ACHN (cell line): ENCODE measurements around the gene PDLIM4.
A peak's percentile ranks its signal among the peaks of the same experiment; 100 is the strongest.

Experiments
- DNase-seq: peaks from one replicate; pipeline ENCODE4 v3.0.0-alpha.2; 2015
- in situ Hi-C: cut with HindIII; loops from 2 replicates; pipeline ENCODE4 v1.10.0; 2017; ENCODE audit warnings: low sequenced_read_pairs, low pct_ligation_motif_present, low pct_unique_long_range_greater_than_20kb

Gene PDLIM4

DNA sequence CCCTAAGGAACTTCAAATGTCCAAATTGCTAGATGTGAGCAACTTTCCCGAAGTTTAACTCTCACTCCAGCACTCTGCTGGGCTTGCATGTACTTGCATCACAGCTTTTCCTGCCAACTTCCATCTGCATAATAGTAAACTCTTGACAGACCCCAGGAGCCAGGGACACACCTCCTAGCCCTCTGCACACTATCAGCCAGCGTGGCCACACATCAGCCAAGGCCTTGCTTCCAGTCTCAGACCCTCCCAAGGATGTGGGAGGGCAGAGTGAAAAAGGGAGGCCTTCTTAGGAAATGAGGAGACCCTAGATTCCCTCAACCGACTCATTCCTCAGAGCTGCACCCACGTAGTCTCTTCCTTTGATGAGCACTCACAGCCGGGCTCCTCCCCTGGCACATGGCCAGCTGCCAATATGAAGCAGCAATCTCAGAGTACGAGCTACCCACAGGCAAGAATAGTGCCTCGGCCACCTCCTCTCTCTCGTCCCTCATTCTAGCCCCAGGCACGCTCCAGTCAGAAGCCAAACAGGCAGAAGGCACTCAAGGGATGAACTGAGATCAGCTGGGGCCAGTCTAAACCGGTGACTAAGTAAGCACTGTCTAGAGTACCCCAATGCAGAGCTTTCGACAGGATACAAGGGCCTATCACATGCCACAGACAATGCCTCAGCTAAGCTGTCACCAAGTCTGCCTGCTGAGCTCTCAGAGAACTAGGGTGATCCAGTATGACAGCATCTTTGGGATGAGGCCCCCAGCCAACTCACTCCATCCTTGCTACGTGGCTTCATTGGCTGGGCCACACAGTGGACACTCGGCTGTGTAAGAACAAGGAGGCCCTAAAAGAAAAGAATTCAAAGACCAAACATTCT, 32.1 kb upstream of the PDLIM4 start:
- in situ Hi-C loops = no loop called here
- DNase-seq = no peak

DNA sequence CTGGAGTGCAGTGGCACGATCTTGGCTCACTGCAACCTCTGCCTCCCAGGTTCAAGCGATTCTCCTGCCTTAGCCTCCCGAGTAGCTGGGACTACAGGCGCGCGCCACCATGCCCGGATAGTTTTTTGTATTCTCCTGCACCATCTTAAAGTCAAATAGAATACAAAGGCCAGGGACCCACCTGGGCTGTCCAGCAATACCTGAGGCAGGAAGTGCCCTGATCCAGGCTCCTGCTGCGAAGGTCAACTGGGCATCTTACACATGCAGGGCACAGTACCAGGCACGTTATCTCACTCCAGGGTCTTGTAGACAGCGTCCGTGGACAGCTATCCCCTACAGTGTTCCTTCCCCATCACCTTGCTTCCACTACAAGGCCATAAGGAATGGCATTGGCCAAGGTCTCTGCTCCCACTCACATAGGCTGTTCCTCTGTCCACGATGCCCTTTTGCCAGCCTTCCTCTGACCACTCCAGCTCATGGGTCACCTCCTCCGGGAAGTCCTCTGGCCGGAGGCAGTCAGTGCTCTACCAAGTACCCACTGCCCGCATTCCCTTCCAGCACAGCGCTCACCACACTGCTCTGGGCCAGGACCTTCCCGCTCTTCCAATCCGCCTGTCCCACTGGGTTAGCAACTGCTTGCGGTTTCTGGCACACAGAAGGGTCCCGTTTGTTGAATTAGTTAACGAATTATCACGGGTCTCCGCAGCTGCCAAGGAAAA, 30.8 kb upstream of the PDLIM4 start:
- in situ Hi-C loops = no loop called here
- DNase-seq = peak; percentile 19

DNA sequence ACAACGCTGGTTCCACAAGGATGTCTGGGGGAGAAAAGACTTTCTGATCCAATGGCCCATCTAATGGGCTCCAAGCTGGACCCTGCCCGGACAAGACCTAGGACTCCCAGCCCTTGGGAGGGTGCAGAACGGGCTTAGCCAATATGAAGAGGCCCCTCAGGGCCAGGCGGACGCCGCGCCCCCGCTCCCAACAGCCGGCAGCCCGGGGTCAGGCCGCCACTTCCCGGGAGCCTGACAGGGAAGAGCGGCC, 30.3 kb upstream of the PDLIM4 start:
- in situ Hi-C loops = no loop called here

DNA sequence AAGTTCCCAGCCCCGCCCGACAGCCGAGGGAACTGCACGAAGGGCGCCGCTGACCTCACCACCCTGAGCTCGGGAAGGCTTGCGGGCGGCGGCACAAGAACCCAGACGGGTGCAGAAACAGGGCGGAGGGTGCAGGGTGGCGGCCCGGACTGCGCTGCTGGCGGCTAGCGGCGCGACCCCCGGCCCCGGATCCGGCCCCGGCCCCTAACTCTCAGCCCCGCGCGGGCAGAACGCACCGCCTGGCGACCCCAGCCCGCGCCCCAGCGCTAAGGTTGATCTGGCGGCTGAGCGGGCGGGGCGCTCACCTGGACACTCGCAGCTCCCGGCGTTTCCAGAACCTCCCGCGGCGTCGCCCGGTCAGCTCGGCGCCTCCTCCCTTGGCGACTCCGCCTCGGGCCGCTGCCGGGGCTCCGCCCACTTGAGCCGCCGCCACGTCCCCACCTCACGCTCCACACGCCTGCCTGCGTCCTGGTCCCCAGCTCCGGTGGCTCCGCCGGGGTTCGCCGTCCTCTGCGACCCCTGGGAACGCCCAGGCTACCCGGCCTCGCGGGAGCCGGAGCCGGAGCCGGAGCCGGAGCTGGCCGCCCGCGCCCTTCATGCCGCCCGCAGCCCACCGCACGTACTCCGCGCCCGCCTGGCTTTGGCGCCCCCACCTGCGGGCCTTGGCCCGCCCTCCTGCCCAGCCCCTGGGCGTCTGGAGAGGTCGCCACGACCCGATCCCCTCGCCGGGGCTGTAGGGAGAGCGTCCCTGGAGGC, 29.8 kb upstream of the PDLIM4 start, which contains the start of gene P4HA2:
Gene P4HA2 (minus strand): TSS at position 369 of the 756 bp plus-strand sequence. CDS start 9,227 bp downstream, outside the sequence.
- in situ Hi-C loops = no loop called here

More for the DNA sequence above, 30.3 kb upstream of the PDLIM4 start:
- DNase-seq = no peak

DNA sequence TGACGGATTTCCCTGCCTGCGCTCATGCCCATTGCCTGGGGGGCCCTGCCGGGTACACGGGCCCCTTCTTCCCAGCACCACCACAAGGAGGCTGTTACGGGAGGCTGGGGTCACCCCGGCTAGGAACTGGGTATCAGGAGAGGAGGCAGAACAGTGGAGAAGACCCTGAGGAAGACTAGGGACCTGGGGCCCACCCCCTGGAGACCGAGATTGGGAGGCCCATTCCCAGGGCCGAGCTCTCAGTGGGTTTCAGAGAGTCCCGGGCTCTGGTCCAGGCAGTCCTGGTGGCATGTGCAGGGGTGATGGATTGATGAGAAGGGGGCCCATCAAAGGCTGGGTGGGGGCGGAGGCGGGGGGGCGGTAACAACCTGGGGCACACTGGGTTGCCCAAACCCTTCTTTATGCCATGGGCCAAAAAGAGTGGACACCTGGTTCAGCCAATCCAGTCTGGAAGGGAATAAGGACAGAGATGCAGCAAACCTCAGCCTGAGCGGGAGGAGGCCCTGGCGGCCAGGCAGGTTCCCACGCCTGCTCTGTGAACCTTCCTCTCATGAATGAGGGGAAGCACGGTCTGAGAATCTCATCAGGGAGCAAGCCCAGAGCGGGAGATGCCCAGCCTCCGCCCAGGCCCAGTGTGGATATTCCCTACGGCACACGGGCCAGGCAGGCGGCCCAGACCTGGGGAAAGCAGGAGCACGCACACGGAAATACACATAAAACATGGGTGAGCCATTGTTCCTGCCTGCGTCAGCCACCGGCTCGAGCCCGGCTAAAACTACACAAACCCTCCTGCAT, 29.1 kb upstream of the PDLIM4 start:
- in situ Hi-C loops = no loop called here
- DNase-seq = no peak

More for the DNA sequence above, 29.8 kb upstream of the PDLIM4 start, which contains the start of gene P4HA2:
- DNase-seq = peak; percentile 76

DNA sequence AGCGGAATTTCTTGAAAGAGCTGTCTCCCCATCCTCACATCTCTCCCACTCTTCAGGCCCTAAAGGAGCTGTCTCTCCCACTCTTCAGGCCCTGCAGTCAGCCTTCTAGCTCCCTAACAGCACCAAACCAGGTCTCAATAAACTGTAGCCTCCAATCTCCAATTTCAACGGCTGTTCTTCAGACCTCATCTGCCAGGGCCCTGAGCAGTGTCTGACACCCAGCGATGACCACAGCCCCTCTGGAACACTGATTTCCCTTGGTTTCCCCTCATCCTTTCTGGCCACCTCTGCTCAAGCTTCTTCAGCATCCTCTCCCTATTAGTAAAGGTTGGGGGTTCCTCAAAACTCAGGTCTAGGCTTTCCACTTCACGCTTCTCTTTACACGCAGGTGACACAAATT, 28.3 kb upstream of the PDLIM4 start:
- in situ Hi-C loops = no loop called here
- DNase-seq = no peak

DNA sequence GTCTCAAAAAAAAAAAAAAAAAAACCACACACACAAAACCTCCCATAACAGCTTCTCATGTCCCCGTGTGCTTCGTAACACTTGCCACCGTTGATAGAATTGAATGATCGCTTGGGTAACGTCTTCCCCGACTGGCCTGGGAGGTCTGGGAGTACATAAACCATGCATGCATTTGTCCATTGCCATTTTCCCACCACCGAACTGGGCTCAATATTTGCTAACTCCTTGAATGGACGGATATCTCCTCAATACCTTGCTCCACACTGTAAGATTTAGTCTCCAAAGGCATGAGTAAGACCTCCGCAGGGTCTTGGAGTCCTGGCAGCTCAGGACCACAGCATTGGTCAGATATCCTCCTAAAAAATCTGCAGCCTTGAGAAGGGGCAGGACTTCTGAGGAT, 26.6 kb upstream of the PDLIM4 start:
- in situ Hi-C loops = no loop called here
- no peak for DNase-seq

DNA sequence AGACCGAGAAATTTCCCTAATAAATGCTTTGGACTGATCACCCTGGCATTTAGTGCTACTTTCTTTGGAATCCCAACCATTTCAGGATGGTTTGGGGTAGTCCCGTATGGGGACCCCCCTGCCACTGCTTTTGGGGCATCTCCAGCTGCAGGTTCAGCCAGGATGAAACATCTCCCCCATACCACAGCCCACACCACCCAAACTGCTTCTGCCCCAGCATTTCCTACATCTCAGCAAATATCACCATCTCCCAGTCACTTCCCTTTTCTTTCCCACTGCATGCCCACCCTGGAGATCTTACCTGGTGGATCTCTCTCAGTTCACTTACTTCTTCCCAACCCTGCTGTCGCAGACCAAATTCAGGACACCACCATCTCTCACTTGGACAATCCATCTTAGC, 25.0 kb upstream of the PDLIM4 start:
- in situ Hi-C loops = no loop called here

DNA sequence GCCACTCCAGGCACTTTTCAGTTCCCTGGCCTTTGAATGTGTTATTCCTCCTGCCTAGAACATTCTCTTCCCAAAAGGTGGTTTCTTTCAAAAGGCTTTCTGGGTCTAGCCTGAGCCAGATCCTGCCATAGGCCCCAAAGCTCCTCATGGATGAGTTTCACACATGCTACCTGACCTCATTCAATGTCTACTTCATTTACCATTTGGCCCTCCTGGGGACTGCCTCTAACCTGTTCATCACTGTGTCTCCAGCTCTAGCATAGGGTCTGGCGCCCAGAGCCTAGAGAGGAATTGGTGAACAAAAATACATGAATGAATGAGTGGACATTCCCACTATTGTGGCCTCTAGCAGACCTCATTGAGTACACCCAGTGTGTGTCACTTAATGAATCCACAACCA, 24.4 kb upstream of the PDLIM4 start:
- DNase-seq = no peak
- in situ Hi-C loops = no loop called here

More for the DNA sequence above, 25.0 kb upstream of the PDLIM4 start:
- DNase-seq = no peak

DNA sequence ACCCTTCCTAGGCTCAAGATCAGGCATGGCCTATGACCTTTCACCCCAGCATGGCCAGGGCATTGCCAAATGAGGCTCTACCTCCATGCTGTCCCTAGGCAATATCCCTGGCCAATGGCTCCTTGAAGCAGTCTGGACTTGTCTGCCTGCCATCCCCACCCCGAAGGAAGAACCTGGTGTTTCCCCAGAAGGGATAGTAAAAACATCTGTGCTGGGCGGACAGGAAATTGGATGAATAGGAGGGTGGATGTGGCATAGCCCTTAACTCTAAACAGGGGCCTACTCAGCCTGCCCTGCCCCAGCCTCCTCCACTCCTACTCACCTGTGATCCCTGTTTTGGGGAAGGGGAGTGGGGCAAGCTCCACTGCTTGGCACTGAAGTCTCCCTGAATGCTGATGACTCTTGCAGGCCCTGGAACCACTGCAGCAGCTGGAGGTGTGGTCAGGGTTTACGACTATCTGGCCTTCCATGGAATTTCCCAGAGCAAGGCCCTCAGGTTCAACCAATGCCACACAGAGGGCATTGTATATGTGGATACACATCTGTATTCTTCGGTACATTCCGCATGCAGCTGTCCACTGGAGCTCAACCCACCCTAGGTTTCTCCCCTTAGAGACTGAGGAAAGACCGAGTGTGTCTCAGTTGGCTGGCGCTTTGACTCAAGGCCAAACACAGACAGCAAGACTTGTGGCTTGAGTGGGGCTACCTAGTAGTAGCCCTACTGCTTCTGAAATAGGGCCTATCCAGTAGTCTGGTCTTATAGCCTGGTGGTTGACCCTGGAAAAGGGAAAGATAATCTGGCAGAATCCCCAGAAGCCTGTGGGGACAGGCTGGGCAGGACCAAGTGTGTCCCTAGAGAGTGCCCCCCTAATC, 23.4 kb upstream of the PDLIM4 start:
- no peak for DNase-seq
- in situ Hi-C loops = no loop called here

DNA sequence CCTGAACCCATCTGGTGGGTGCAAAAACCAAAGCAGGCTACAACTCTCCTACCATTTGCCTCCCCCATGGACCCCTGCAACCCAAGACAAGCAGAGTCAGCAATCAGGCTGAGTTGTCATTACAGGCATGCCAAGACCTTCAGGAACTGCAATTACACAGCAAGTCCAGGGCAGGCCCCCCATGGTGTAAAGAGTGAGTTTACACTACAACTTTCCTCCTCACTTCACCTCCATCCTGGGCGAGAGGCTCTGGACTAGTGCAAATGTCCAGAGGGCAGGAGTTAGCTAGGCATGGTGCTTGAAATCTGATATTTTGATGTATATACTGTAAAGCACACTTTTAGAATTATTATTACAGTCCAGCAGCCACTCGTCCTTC, 22.8 kb upstream of the PDLIM4 start:
- in situ Hi-C loops = no loop called here
- no peak for DNase-seq

DNA sequence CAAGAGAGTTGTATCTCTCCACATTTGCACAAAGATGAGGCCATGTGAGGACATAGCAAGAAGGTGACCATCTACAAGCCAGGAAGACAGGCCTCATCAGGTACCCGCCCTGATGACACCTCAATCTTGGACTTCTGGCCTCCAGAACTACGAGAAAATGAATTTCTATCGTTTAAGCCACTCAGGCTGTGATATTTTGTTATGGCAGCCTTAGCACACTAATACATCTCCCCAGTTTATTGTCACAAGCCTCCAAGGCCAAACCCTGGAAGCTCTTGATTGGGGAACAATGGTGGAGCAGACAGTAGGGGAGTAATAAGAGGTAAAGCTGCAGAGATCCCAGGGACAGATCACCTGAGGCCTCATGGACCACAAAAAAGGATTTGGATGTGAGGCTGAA, 22.2 kb upstream of the PDLIM4 start:
- in situ Hi-C loops = no loop called here
- no peak for DNase-seq

DNA sequence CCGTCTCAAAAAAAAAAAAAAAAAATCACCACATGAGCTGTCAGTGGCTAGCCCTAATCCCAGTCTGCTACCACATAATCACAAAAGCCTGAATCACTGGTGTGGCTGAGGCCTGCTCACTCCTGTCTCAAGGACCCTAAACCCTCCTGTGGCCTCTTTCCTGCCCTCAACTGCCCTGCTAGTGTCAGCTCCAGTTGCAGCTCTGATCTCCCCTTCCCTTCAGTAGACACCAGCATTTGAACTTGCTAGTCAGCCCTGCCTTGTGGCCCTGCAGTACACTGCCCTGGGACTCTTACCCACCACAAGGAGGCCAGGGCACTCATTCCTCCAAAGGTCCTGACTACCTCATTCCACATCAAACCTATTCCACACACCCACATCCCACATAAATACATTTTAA, 20.4 kb upstream of the PDLIM4 start:
- in situ Hi-C loops = no loop called here
- DNase-seq = no peak

DNA sequence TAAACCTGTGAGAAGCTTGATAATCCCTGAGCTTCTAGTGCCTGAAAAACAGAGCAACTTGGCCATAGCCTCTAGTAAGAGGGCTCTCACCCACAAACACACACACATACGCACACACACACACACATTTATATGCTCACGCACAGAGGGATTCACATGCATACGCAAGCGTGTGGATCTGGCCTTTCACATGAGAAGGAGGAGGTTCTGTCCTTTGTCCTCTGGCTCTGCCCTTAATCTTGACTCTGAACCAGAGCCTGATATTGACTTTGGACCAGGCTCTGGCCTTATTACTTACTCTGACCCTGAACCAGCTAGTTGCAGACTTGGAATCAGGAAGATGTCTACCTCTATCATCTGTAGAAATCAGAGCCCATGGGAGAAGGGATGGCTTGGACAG, 19.8 kb upstream of the PDLIM4 start:
- DNase-seq = no peak
- in situ Hi-C loops = no loop called here

DNA sequence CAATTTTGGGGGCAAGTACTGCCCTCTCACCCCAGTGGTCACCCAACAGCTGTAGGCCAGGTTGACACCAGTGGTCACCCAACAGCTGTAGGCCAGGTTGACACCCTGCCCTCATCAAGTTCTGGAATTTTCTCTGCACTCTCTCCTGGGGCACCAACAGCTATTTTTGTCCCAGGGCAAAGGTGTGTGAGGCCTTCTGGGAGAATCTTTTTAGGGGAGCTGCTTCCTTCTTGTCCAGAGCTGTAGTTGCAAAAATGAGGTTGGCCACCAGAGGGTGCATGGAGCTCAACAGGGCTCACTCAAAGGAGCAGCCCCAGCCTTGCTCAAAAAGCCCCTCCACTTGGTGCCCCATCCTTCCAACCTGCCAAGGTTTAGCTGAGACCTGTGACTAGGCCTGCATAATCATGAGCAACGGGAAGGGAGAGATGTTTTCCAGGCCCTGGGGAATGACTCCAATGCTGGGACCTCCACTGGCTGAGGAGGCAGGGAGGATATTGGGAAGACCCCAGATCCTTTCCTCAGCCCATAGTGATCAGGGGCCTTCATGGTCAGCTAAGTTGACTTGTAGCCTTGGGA, 19.2 kb upstream of the PDLIM4 start:
- DNase-seq = peak; percentile 61
- in situ Hi-C loops = no loop called here

DNA sequence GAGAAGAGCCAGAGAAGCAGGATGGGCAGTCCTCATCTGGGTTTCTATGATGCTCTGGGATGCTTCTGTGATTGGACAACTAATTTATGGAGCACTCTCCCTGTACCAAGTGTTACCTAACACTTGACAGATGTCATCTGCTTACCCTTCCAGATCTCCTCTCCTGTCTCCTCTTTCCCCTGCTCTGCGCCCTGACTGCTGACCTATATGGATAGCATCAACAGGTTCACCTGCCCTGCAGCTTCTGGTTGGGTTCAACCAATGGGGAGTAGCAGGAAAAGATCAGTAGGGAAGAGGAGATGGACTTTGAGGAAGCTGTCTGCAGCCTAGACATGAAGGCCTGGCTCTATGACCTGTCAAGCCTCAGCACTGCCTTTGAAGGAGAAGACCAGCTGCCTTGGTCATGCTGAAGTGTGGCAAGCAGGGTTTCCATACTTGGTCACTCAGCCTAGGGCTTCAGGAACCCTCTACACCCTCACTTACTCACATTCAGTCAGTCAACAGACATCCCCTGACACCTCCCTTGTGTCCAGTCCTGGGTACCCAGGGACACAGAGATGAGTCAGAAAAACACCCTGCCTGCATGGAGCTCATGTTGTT, 18.5 kb upstream of the PDLIM4 start:
- in situ Hi-C loops = no loop called here
- DNase-seq = no peak

DNA sequence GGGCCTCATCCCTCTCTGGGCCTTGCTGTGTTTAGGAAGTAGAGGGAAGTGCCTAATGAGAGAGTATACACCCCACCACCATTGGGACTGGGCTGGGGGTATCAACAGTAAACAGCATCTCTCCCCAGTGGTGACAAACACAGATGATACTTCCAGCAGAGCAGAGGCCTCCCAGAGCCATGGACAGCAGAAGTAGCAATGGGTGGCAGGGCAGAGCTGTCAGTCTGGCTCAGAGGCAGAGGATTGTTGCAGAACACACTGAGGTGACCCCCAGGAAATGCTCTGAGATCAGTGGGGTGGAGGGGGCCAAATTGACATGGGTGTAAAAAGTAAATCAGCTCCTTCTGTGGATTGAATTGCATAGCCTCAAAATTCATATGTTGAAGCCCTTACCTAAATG, 17.7 kb upstream of the PDLIM4 start:
- no peak for DNase-seq
- in situ Hi-C loops = no loop called here
